Keratinocyte (primary cell): ENCODE measurements around the gene MAST2.

ENCODE experiments used
- EZH2 ChIP-seq: IDR thresholded peaks from one replicate; pipeline ENCODE4 v1.6.1; 2012; ENCODE audit warnings: inconsistent platforms, mild to moderate bottlenecking, low read length, moderate library complexity
- TF ChIP-seq, protein P1 (sequence below), 3 experiments: IDR thresholded peaks in 1 of 3; conservative IDR thresholded peaks in 1 of 3; optimal IDR thresholded peaks in 1 of 3; 2 replicates in 2 of 3; 3 replicates in 1 of 3; pipeline versions ENCODE3 to v1.5.1; 2011; ENCODE audit warnings: low read length in 3 of 3, mild to moderate bottlenecking in 3 of 3, moderate library complexity in 2 of 3, control low read depth in 1 of 3, inconsistent platforms in 1 of 3; ENCODE audit not compliant: insufficient read depth in 2 of 3; ENCODE audit errors: extremely low read depth in 1 of 3

DNA sequence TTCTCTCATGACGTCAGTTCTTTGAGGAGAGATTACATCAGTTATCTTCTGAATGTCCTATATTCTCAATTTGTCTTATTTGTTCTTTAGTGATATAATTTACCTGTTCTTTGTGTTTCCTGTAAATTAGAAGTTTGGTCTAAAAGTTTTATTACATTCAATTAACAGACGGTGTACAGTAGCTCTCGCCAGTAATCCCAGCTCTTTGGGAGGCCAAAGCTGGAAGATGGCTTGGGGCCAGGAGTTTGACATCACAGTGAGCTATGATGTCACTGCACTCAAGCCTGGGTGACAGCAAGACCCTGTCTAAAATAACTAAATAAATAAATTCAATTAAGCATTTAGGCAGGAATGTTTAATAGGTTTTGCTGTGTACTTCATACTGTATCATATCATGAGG is 27.6 kb upstream of the MAST2 start:
- TF ChIP-seq, protein P1, sequence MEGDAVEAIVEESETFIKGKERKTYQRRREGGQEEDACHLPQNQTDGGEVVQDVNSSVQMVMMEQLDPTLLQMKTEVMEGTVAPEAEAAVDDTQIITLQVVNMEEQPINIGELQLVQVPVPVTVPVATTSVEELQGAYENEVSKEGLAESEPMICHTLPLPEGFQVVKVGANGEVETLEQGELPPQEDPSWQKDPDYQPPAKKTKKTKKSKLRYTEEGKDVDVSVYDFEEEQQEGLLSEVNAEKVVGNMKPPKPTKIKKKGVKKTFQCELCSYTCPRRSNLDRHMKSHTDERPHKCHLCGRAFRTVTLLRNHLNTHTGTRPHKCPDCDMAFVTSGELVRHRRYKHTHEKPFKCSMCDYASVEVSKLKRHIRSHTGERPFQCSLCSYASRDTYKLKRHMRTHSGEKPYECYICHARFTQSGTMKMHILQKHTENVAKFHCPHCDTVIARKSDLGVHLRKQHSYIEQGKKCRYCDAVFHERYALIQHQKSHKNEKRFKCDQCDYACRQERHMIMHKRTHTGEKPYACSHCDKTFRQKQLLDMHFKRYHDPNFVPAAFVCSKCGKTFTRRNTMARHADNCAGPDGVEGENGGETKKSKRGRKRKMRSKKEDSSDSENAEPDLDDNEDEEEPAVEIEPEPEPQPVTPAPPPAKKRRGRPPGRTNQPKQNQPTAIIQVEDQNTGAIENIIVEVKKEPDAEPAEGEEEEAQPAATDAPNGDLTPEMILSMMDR (optimal IDR thresholded peaks at IDR 0.05 in 1 of 3, IDR thresholded peaks at IDR 0.05 in 1 of 3, conservative IDR thresholded peaks at IDR 0.05 in 1 of 3; ENCODE audit: extremely low read depth in 1 of 3, insufficient read depth in 2 of 3, low read length in 3 of 3) = no peak
- no peak for TF ChIP-seq EZH2
